ENCODE data around the gene FN1. TPM values are rescaled to one million over a fixed set of nuclear protein-coding genes. Genes with fewer than 3 reads are reported as not detected.

Gene FN1
- total RNA-seq, 4 donors from 2014 or later: 45.8 to 78.1 (median 52.7) TPM

- Histone ChIP-seq H3K4me3 (no peak overlapping the region), H3K27ac (no peak overlapping the region), H3K36me3 (no peaks in the 10 kb centered on the region), H3K27me3 (no peaks in the 10 kb centered on the region), H3K9me3 (no peaks in the 10 kb centered on the region), H3K4me1 (no peaks in the 10 kb centered on the region)
- DNase-seq (ENCODE audit: low spot score in 2 of 2): no peak
- TF ChIP-seq CTCF (IDR thresholded peaks at IDR 0.05): no peak
- 54% methylated on average over 4 of the region's 4 CpGs for WGBS
These were observed 25.0 kb upstream of the FN1 start for GRCh38 chr2:215460682-215461382.

- no peak for TF ChIP-seq POLR2A (IDR thresholded peaks at IDR 0.05)
- TF ChIP-seq POLR2AphosphoS5 (IDR thresholded peaks at IDR 0.05): no peak
- no peak for TF ChIP-seq CTCF (IDR thresholded peaks at IDR 0.05)
- TF ChIP-seq EP300 (IDR thresholded peaks at IDR 0.05): no peak
These were observed 20.1 kb upstream of the FN1 start for GRCh38 chr2:215455958-215456357.

GRCh38 chr2:215454519-215455246 lies 18.8 kb upstream of the FN1 start:
- Histone ChIP-seq H3K27me3 (no peaks in the 10 kb centered on the region), H3K36me3 (no peaks in the 10 kb centered on the region), H3K9me3 (no peaks in the 10 kb centered on the region), H3K4me1 (no peaks in the 10 kb centered on the region), H3K27ac (no peak overlapping the region), H3K4me3 (no peak overlapping the region)
- no peak for DNase-seq (ENCODE audit: low spot score in 2 of 2)
- 54% methylated on average over 5 of the region's 5 CpGs for WGBS
- no peak for TF ChIP-seq POLR2AphosphoS5 (IDR thresholded peaks at IDR 0.05)
- peak; percentile 50 to 67 for TF ChIP-seq CTCF (IDR thresholded peaks at IDR 0.05)

More at GRCh38 chr2:215455958-215456357, 20.1 kb upstream of the FN1 start:
- no peak overlapping the region for H3K27ac ChIP-seq
- H3K36me3 ChIP-seq: no peaks in the 10 kb centered on the region
- no peaks in the 10 kb centered on the region for H3K4me1 ChIP-seq
- H3K27me3 ChIP-seq: no peaks in the 10 kb centered on the region
- H3K4me3 ChIP-seq: no peak overlapping the region
- DNase-seq (ENCODE audit: low spot score in 2 of 2): no peak
- H3K9me3 ChIP-seq: no peaks in the 10 kb centered on the region
- WGBS: 70% methylated on average over 3 of the region's 3 CpGs

GRCh38 chr2:215452725-215453124 lies 16.9 kb upstream of the FN1 start:
- H3K27me3 ChIP-seq: no peaks in the 10 kb centered on the region
- no peak for TF ChIP-seq POLR2A (IDR thresholded peaks at IDR 0.05)
- 85% methylated on average over 5 of the region's 5 CpGs for WGBS
- DNase-seq (ENCODE audit: low spot score in 2 of 2): no peak
- no peaks in the 10 kb centered on the region for H3K9me3 ChIP-seq
- H3K36me3 ChIP-seq: no peaks in the 10 kb centered on the region
- no peak overlapping the region for H3K4me3 ChIP-seq
- H3K27ac ChIP-seq: no peak overlapping the region
- no peaks in the 10 kb centered on the region for H3K4me1 ChIP-seq

- WGBS: 80% methylated on average over 6 of the region's 6 CpGs
- Histone ChIP-seq H3K27me3 (no peaks in the 10 kb centered on the region), H3K27ac (no peak overlapping the region), H3K4me3 (no peak overlapping the region), H3K4me1 (no peaks in the 10 kb centered on the region), H3K36me3 (no peaks in the 10 kb centered on the region), H3K9me3 (no peaks in the 10 kb centered on the region)
- no peak for TF ChIP-seq CTCF (IDR thresholded peaks at IDR 0.05)
- no peak for TF ChIP-seq EP300 (IDR thresholded peaks at IDR 0.05)
- no peak for TF ChIP-seq POLR2A (IDR thresholded peaks at IDR 0.05)
- no peak for TF ChIP-seq POLR2AphosphoS5 (IDR thresholded peaks at IDR 0.05)
- no peak for DNase-seq (ENCODE audit: low spot score in 2 of 2)
These were observed 15.3 kb upstream of the FN1 start for GRCh38 chr2:215451012-215451756.
